Esophagus muscularis mucosa (tissue), 4 donors: ENCODE results near the gene ARHGEF6.

Experiments used
- CTCF ChIP-seq, 3 experiments: fragments of 200-600 bp in 2 of 3; fragments of 450-650 bp in 1 of 3; sonication (generic) in 2 of 3; IDR thresholded peaks; one replicate each; pipeline ENCODE4 v1.5.1; 2017 to 2019; ENCODE audit warnings: antibody characterized with exemption in 3 of 3, mild to moderate bottlenecking in 2 of 3, moderate library complexity in 1 of 3
- EP300 ChIP-seq: sonication (generic); formaldehyde crosslinking; IDR thresholded peaks from one replicate; pipeline ENCODE4 v1.6.1; 2017; ENCODE audit warnings: antibody characterized with exemption
- POLR2AphosphoS5 ChIP-seq, 2 donors: sonication (generic); formaldehyde crosslinking; IDR thresholded peaks; one replicate each; pipeline ENCODE4 v1.6.1; 2017; ENCODE audit warnings: antibody characterized with exemption in 2 of 2

GRCh38 chrX:136650811-136651210 lies 129.9 kb downstream of the ARHGEF6 start:
- TF ChIP-seq CTCF (IDR thresholded peaks at IDR 0.05) (no peak), EP300 (no peak), POLR2AphosphoS5 (IDR thresholded peaks at IDR 0.05) (no peak)
